Endothelial cell of umbilical vein (primary cell): ENCODE results near the gene CTNNB1. TPM values are rescaled to one million over a fixed set of nuclear protein-coding genes. Genes with fewer than 3 reads are reported as not detected.

ENCODE experiments used
- BruUV-seq: library from RNA; stranded (reverse); fragments of 400-500 nt; replicated peaks from 2 replicates; lab custom pipeline; 2021; lab: Mats Ljungman, UMichigan
- CTCF ChIA-PET: fragments of 300-600, 350-600 bp; sonication (Branson Sonifier 250); formaldehyde crosslinking; loops from one replicate; lab custom pipeline; 2021; ENCODE audit warnings: antibody characterized with exemption, inconsistent platforms; lab: Charles Lee
- POLR2A ChIA-PET: fragments of 300-600, 350-600 bp; sonication (Branson Sonifier 250); formaldehyde crosslinking; loops from one replicate; lab custom pipeline; 2021; ENCODE audit warnings: antibody characterized with exemption, inconsistent platforms; lab: Charles Lee
- DNase-seq: peaks from one replicate; pipeline ENCODE4 v3.0.0-alpha.2; 2011; ENCODE audit warnings: low read depth, low spot score
- FAIRE-seq: peaks from 2 replicates; lab custom pipeline; 2011; peaks lifted over from hg19 to GRCh38; lab: Jason Lieb, UNC
- H2AFZ ChIP-seq: 2 replicates; pipeline ENCODE4 v1.6.0; 2012; ENCODE audit warnings: low read depth, low read length, control low read depth, inconsistent platforms
- H3K27ac ChIP-seq: 2 replicates; pipeline ENCODE4 v1.5.1; 2011; ENCODE audit warnings: low read depth, mild to moderate bottlenecking, control low read depth, low read length, moderate library complexity; ENCODE audit not compliant: insufficient read depth
- H3K27me3 ChIP-seq, 2 experiments: 2 replicates each; pipeline versions ENCODE4 v1.6.0 to v1.6.1; 2011; ENCODE audit warnings: low read length in 2 of 2, mixed read lengths in 1 of 2; ENCODE audit not compliant: control insufficient read depth in 2 of 2, insufficient read depth in 2 of 2
- H3K36me3 ChIP-seq, 2 experiments: 2 replicates in 1 of 2; 3 replicates in 1 of 2; pipeline ENCODE4 v1.5.1; 2011; ENCODE audit warnings: low read length in 2 of 2, mild to moderate bottlenecking in 1 of 2, moderate library complexity in 1 of 2; ENCODE audit not compliant: control insufficient read depth in 2 of 2, insufficient read depth in 2 of 2; ENCODE audit errors: extremely low read depth in 1 of 2
- H3K4me1 ChIP-seq: 3 replicates; pipeline ENCODE4 v1.5.1; 2011; ENCODE audit warnings: mild to moderate bottlenecking, low read length; ENCODE audit not compliant: control insufficient read depth, insufficient read depth; ENCODE audit errors: extremely low read depth
- H3K4me2 ChIP-seq: 2 replicates; pipeline ENCODE4 v1.6.1; 2011; ENCODE audit warnings: low read length, control low read depth, mixed read lengths; ENCODE audit not compliant: insufficient read depth
- H3K4me3 ChIP-seq, 3 experiments: fragments of 200-600 bp in 1 of 3; sonication (generic), shearing (Covaris generic) in 1 of 3; replicated peaks in 1 of 3; 2 replicates each; pipeline ENCODE4 v1.5.1; 2011 to 2016; ENCODE audit warnings: control low read depth in 3 of 3, low read length in 3 of 3, mild to moderate bottlenecking in 2 of 3, inconsistent platforms in 1 of 3, low read depth in 1 of 3, moderate library complexity in 1 of 3; ENCODE audit not compliant: insufficient read depth in 1 of 3
- H3K79me2 ChIP-seq: 2 replicates; pipeline ENCODE4 v1.6.0; 2012; ENCODE audit warnings: low read length, inconsistent platforms; ENCODE audit not compliant: control insufficient read depth, insufficient read depth
- H3K9ac ChIP-seq: replicated peaks from 2 replicates; pipeline ENCODE3; 2011; ENCODE audit warnings: low read length, control low read depth; ENCODE audit not compliant: insufficient read depth; ENCODE audit errors: extremely low read depth
- H3K9me1 ChIP-seq: replicated peaks from 3 replicates; pipeline ENCODE4 v1.6.0; 2011; ENCODE audit warnings: mild to moderate bottlenecking, low read length; ENCODE audit not compliant: control insufficient read depth, insufficient read depth; ENCODE audit errors: extremely low read depth
- H3K9me3 ChIP-seq: replicated peaks from 2 replicates; pipeline ENCODE4 v1.5.1; 2012; ENCODE audit warnings: low read length, inconsistent platforms; ENCODE audit not compliant: control insufficient read depth, insufficient read depth
- H4K20me1 ChIP-seq: replicated peaks from 2 replicates; pipeline ENCODE3; 2011; ENCODE audit warnings: mild to moderate bottlenecking, low read length; ENCODE audit not compliant: control insufficient read depth, insufficient read depth; ENCODE audit errors: extremely low read depth
- CTCF ChIP-seq, 2 donors: IDR thresholded peaks; 1 replicate in 1 of 2; 2 replicates in 1 of 2; pipeline ENCODE4 v1.5.1; 2011; ENCODE audit warnings: low read length in 2 of 2, mild to moderate bottlenecking in 2 of 2, moderate library complexity in 2 of 2, control low read depth in 1 of 2, inconsistent platforms in 1 of 2, low read depth in 1 of 2; ENCODE audit not compliant: insufficient read depth in 1 of 2; ENCODE audit errors: extremely low read depth in 1 of 2
- EZH2 ChIP-seq: IDR thresholded peaks from 2 replicates; pipeline ENCODE4 v1.6.1; 2012; ENCODE audit warnings: borderline replicate concordance, low read depth, mild to moderate bottlenecking, moderate library complexity, low read length, inconsistent platforms; ENCODE audit not compliant: severe bottlenecking
- FOS ChIP-seq: IDR thresholded peaks from 2 replicates; pipeline ENCODE4 v1.6.1; 2011; ENCODE audit warnings: mild to moderate bottlenecking, low read length, moderate library complexity, borderline replicate concordance; ENCODE audit not compliant: insufficient read depth
- GATA2 ChIP-seq: IDR thresholded peaks from 2 replicates; pipeline ENCODE4 v1.7.0; 2011; ENCODE audit warnings: low read depth, mild to moderate bottlenecking, moderate library complexity, mixed read lengths, low read length; ENCODE audit not compliant: insufficient read length, insufficient read depth
- JUN ChIP-seq: IDR thresholded peaks from 2 replicates; pipeline ENCODE4 v1.6.1; 2011; ENCODE audit warnings: borderline replicate concordance, low read depth; ENCODE audit not compliant: insufficient read length, insufficient read depth
- MYC ChIP-seq: IDR thresholded peaks from one replicate; pipeline ENCODE4 v1.6.1; 2011; ENCODE audit warnings: mild to moderate bottlenecking, low read depth, low read length
- POLR2A ChIP-seq: IDR thresholded peaks from 2 replicates; pipeline ENCODE4 v1.6.1; 2012; ENCODE audit warnings: low read depth, mild to moderate bottlenecking, control low read depth, low read length
- POLR2AphosphoS5 ChIP-seq: IDR thresholded peaks from 2 replicates; pipeline ENCODE4 v1.6.1; 2012; ENCODE audit warnings: low read depth, mild to moderate bottlenecking, control low read depth, low read length, moderate library complexity; ENCODE audit not compliant: insufficient read depth
- dilution Hi-C: fragments of 300-500 bp; cut with MboI; formaldehyde crosslinking; loops from one replicate; pipeline ENCODE4 v1.15.0; 2019; ENCODE audit warnings: low sequenced_read_pairs; ENCODE audit not compliant: extremely low pct_ligation_motif_present
- intact Hi-C: fragments of 100-400 bp; cut with micrococcal nuclease; formaldehyde crosslinking; loops from one replicate; pipeline ENCODE4 v1.10.0; 2022
- polyA plus RNA-seq, 4 experiments: library from polyadenylated mRNA; depleted of rRNA in 3 of 4; stranded (reverse) in 3 of 4; unstranded in 1 of 4; fragments of >200 nt; gene quantifications; 2 replicates each; pipeline versions ENCODE4 v1.2.1 to v1.2.3, GENCODE V29; 2011 to 2012; ENCODE audit warnings: missing spikeins in 1 of 4
- total RNA-seq: library from RNA; stranded (reverse); gene quantifications from 2 replicates; pipeline ENCODE4 v1.2.3, GENCODE V29; 2021
- TF ChIP-seq, protein P1 (sequence below): IDR thresholded peaks from 2 replicates; pipeline ENCODE4 v1.6.1; 2011; ENCODE audit not compliant: insufficient read depth, insufficient read length

CTNNB1 gene
- total and polyA plus RNA-seq, 2 donors (not counting 3 experiments of a cell fraction or from before 2014, with no cell fraction given): 513 to 906 TPM

DNA sequence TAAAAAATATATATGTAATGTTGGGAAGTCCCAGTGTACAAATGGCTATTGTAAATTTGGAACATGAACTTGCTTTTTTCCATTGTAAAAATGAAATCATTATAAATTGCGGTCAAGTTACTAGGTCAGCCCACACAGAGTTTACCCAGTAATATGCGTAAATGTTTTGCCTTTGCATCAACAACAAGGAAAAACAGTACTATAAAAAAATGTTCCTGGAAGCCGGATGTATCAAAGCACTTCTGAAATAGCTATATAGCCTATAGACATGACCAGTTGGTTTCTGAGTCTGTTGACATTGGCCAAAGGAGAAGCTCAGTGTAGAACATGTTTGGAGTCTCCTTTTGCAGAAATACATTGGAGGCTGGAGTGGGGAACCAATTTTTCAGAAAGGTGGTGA is 23.2 kb downstream of the CTNNB1 start:
- no peaks in the 10 kb centered on the region for H3K27me3 ChIP-seq
- H3K79me2 ChIP-seq: peaks cover 95% of the 10 kb centered on the region
- POLR2A ChIA-PET: no interaction called here
- no peak overlapping the region for H2AFZ ChIP-seq
- peaks cover 30% of the 10 kb centered on the region for H4K20me1 ChIP-seq
- no peak overlapping the region for H3K4me2 ChIP-seq
- DNase-seq (no peak), FAIRE-seq (no peak)
- BruUV-seq: no TSS peak
- peaks cover 5% of the 10 kb centered on the region for H3K4me1 ChIP-seq
- H3K9me3 ChIP-seq: no peaks in the 10 kb centered on the region
- dilution Hi-C loops (no loop called here), intact Hi-C loops (loop anchor here (5.0 kb wide), 3 partner anchors 250 to 640 kb away; no protein-coding TSS in a partner anchor)
- no peak for TF ChIP-seq GATA2
- TF ChIP-seq CTCF (IDR thresholded peaks at IDR 0.05; ENCODE audit: extremely low read depth in 1 of 2, insufficient read depth in 1 of 2, low read depth in 1 of 2, low read length in 2 of 2): no peak
- TF ChIP-seq, protein P1, sequence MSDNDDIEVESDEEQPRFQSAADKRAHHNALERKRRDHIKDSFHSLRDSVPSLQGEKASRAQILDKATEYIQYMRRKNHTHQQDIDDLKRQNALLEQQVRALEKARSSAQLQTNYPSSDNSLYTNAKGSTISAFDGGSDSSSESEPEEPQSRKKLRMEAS: no peak
- TF ChIP-seq EZH2: no peak
- TF ChIP-seq MYC: no peak
- TF ChIP-seq FOS: no peak
- no peak for TF ChIP-seq POLR2AphosphoS5
- TF ChIP-seq POLR2A: no peak
- no peak for TF ChIP-seq JUN
- H3K9me1 ChIP-seq: no peaks in the 10 kb centered on the region
- H3K36me3 ChIP-seq: peaks cover 20 to 23% of the 10 kb centered on the region in 2 experiments
- no peak overlapping the region for H3K27ac ChIP-seq
- CTCF ChIA-PET: no interaction called here
- no peak overlapping the region for H3K4me3 ChIP-seq
- no peak overlapping the region for H3K9ac ChIP-seq
